ENCODE measurements around the gene AKT1.
"Not testable (repeated sequence)": the region's sequence is repeated elsewhere in the genome, so short reads cannot be mapped to it uniquely, and the experiment has no call there.

Gene AKT1

DNA sequence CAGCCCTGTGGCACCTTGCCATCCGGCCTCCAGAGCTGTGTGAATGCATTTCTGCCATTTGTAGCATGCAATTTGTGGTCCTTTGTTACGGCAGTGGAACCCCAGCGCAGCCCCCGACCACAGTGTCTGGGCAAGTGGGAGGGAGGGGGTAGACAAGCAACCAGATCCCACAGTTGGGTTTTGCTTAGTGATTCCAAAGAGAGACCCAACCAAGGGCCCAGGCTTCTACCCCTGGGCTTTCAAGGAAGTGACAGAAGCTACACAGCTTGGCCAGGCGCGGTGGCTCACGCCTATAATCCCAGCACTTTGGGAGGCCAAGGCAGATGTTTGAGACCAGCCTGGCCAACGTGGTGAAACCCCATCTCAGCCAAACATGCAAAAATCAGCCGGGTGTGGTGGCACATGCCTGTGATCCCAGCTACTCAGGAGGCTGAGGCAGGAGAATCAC, 23.2 kb upstream of the AKT1 start:
- no peak for DNase-seq (ENCODE audit: low spot score)

DNA sequence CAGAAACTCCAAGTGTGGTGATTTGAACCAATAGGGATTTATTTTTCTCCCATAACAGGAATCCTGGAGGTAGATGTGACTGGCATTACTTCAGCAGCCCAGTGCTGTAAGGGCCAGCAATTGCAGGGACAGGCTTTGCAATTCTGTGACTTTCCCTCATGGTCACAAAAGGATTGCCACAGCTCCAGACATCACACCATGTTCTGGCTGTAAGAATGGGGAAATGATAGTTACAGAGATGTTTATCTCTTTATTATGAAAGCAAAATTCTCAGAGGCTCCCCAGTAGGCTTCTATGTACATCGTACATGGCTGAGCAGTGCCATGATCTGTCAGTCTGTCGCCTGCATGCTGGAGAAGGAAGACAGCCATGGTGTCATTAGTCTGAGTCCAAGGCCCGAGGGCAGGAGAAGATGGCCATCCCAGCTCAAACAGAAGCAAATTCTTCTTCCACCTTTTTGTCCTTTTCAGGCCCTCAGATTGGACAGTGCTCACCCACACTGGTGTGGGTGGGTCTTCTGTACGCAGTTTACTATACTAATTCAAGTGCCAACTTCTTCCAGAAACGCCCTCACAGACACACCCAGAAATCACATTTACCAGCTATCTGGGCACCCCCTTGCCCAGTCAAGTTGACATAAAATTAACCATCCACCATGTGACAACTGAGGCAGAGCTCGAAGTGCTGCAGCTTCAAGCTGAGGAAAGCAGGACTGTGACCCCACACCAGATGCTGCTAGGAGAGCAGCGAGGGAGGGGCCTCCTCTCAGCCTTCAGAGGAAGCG, 22.6 kb upstream of the AKT1 start:
- no peak for DNase-seq (ENCODE audit: low spot score)

DNA sequence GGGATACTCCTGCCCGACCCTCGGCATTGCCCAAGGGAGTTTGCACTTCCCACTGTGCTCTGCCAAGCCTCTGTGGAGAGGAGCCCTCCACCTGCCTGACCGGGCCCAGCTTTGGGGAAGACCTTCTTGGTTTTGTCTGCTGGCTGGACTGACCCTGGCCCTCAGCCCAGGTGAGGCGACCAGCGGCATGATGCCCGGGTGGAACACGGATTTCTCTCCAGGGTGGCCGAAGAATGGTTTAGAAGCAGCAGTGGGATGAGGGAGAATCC, 21.0 kb upstream of the AKT1 start:
- no peak for DNase-seq (ENCODE audit: low spot score)

- DNase-seq (ENCODE audit: low spot score) = not testable (repeated sequence)
Observed at GRCh38 chr14:104814701-104815100, 19.2 kb upstream of the AKT1 start.

DNA sequence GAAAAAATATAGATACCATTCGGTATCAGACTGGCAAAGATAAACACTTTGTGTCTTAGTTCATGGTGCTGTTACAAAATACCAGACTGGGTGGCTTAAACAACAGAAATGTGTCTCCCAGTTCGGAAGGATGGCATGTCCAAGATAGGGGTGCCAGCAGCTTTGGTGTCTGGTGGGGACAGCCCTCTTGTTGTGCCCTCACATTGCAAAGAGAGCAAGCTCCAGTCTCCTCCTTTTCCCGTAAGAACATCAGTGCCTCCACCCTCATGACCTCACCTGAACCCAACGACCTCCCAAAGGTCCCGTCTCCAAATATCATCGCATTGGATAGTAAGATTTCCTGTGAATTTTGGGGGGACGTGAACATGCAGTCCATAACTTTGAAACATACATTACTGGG, 17.7 kb upstream of the AKT1 start:
- no peak for DNase-seq (ENCODE audit: low spot score)

GRCh38 chr14:104810316-104810715, 14.8 kb upstream of the AKT1 start:
- no peak for DNase-seq (ENCODE audit: low spot score)

DNA sequence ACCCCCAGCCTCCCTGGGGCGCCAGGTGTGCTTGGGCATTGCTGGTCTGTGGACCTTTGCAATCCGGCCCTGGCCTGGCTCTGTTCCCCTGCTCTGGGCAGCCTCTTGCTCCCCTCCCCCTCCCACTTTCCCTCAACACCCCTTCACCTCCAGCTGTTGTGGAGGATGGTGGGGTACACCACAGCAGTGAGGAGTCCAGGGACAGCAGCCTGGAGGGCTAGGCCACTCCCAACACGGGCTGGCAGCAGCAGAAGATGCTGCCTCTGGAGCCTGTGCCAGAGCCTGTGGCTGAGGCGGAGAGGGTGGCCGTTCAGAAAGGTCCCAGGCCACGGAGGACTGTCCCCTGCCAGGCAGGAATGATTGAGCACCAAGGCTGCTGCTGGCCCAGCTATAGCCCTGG, 12.9 kb upstream of the AKT1 start:
- DNase-seq (ENCODE audit: low spot score) = no peak

GRCh38 chr14:104806625-104807465, 11.3 kb upstream of the AKT1 start:
- DNase-seq (ENCODE audit: low spot score) = no peak

DNA sequence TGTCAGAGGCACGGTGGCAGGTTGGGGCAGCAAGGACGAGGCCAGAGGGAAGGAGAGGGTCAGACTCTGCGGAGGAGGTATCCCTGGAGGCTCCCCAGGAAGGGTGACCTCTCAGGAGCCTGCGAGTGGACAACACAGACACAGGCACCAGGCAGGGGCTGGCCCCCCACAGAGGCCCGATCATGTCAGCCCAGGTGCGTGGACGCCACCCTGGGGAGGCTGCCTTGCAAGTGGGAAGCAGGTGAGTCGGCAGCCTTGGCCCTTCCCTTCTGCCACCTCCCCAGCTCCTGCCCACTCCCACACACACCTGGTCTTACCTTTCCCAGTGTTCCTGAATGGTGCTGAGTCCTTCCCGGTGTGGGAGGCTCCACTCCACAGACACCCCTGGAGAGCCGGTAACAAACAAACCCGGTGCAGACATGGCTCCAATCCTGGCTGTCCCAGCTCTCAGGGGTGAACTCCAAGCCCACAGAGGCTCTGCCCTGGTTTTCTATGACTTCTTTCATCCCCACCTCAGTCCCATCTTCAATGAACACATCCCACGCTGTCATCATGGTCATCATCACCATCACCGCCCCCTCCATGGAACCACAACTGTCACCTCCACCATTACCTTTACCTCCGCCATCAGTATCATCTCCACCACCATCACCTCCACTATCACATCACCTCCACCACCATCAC, 10.5 kb upstream of the AKT1 start:
- DNase-seq (ENCODE audit: low spot score) = no peak

- no peak for DNase-seq (ENCODE audit: low spot score)
Observed at GRCh38 chr14:104805326-104805678, 9.8 kb upstream of the AKT1 start.

- DNase-seq (ENCODE audit: low spot score) = no peak
Observed at GRCh38 chr14:104804481-104805325, 9.2 kb upstream of the AKT1 start.

GRCh38 chr14:104803912-104804410, 8.4 kb upstream of the AKT1 start:
- DNase-seq (ENCODE audit: low spot score) = no peak

DNA sequence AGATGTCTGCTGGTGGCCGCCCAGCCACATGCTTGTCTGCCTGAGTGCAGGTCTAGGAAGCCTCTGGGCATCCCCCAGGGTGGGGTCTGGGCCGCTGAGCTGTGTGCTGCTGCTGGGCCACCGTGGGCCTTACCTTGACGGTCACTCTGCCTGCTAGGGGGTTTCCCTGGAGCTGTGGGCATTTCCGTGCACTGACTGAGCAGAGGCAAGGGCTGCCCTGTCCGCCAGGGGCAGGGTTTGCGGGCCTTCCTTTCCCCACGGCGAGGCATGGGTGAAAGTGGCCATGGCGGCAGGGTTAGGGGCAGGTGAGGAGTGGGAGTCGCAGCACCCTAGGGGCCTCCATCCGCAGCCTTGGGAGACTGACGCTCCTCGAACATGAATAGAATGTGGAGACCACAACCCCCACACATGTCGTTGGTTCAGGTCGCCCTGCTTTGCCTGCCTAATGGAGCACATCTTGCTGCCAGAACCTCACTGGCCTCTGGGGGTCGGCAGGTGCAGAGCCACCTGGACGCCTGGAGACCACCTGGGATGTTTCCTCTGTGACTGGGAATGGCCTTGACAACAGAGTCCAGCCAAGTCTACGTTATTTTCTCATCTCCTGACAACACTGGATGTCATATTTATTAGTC, 7.8 kb upstream of the AKT1 start:
- DNase-seq (ENCODE audit: low spot score) = no peak

GRCh38 chr14:104802394-104803184, 7.0 kb upstream of the AKT1 start:
- no peak for DNase-seq (ENCODE audit: low spot score)

DNA sequence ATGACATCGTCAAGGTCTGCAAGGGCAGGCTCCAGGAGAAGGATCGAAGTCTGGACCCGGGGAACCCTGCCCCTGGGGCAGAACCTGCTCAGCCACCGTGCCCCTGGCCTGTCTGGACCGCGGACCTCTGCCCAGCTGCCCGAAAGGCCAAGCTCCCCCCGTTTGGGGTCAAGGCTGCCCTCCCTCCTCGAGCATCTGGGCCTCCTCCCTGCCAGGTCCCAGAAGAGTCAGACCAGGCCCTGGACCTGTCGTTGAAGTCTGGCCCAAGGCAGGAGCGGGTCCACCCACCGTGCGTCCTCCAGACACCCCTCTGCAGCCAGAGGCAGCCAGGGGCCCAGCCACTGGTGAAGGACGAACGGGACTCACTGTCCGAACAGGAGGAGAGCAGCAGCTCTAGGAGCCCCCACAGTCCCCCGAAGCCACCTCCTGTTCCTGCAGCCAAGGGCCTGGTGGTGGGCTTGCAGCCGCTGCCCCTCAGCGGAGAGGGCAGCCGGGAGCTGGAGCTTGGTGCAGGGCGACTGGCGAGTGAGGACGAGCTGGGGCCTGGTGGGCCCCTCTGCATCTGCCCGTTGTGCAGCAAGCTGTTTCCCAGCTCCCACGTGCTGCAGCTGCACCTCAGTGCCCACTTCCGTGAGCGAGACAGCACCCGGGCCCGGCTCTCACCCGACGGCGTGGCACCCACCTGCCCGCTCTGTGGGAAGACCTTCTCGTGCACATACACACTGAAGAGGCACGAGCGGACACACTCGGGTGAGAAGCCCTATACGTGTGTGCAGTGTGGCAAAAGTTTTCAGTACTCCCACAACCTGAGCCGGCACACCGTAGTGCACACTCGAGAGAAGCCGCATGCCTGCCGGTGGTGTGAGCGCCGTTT, 6.2 kb upstream of the AKT1 start:
- no peak for DNase-seq (ENCODE audit: low spot score)

GRCh38 chr14:104800771-104801519, 5.4 kb upstream of the AKT1 start, which contains the start of gene ZBTB42:
ZBTB42 (plus strand) TSS chr14:104801101; CDS start chr14:104801198, 97 bp downstream.
- peak; percentile 52 for DNase-seq (ENCODE audit: low spot score)

GRCh38 chr14:104800015-104800770, 4.6 kb upstream of the AKT1 start:
- peak; percentile 63 for DNase-seq (ENCODE audit: low spot score)

All from activated CD4-positive, alpha-beta T cell treated with anti-CD3 and anti-CD28 coated beads, Interleukin-2, Interleukin-4, amounts not matched to agents 100 ng/mL and 50 ng/mL, durations not matched to agents 16 hours and 8 hours (primary cell).